ENCODE data around the gene PSORS1C2.
"Not testable (repeated sequence)": the region's sequence is repeated elsewhere in the genome, so short reads cannot be mapped to it uniquely, and the experiment has no call there.

The PSORS1C2 gene
- total RNA-seq: 0 reads per million in 4 donors

GRCh38 chr6:31138982-31139381 is at the start of gene PSORS1C2:
PSORS1C2 (minus strand) TSS chr6:31139066; CDS start chr6:31139026, 40 bp downstream.
- DNase-seq: no peak

- no peak for DNase-seq
These were observed 48.9 kb upstream of the PSORS1C2 start for GRCh38 chr6:31187780-31188194.

- no peak for DNase-seq
These were observed 47.3 kb upstream of the PSORS1C2 start for GRCh38 chr6:31186052-31186734.

GRCh38 chr6:31185695-31186051 is 46.8 kb upstream of the PSORS1C2 start:
- peak in 1 of 5 donors; percentile 31 for DNase-seq

- DNase-seq: not testable (repeated sequence)
These were observed 45.0 kb upstream of the PSORS1C2 start for GRCh38 chr6:31183859-31184258.

GRCh38 chr6:31183287-31183686 is 44.4 kb upstream of the PSORS1C2 start:
- not testable (repeated sequence) for DNase-seq

GRCh38 chr6:31180500-31180899 is 41.6 kb upstream of the PSORS1C2 start:
- peak; percentile 46 to 77 (median 60) for DNase-seq

GRCh38 chr6:31179896-31180295 is 41.0 kb upstream of the PSORS1C2 start:
- no peak for DNase-seq

GRCh38 chr6:31179042-31179386 is 40.1 kb upstream of the PSORS1C2 start:
- DNase-seq: no peak

- DNase-seq: peak in 1 of 5 donors; percentile 65
These were observed 39.5 kb upstream of the PSORS1C2 start for GRCh38 chr6:31178143-31179041.

GRCh38 chr6:31175971-31176370 is 37.1 kb upstream of the PSORS1C2 start:
- DNase-seq: no peak

GRCh38 chr6:31174378-31174777 is 35.5 kb upstream of the PSORS1C2 start:
- DNase-seq: no peak

- no peak for DNase-seq
These were observed 34.5 kb upstream of the PSORS1C2 start for GRCh38 chr6:31173406-31173805.

- DNase-seq: no peak
These were observed 34.1 kb upstream of the PSORS1C2 start for GRCh38 chr6:31172973-31173384.

GRCh38 chr6:31171931-31172905 is 33.4 kb upstream of the PSORS1C2 start:
- no peak for DNase-seq

- DNase-seq: no peak
These were observed 32.3 kb upstream of the PSORS1C2 start for GRCh38 chr6:31170987-31171671.

GRCh38 chr6:31170600-31170881 is 31.7 kb upstream of the PSORS1C2 start, which contains the start of gene POU5F1:
POU5F1 (minus strand) TSS chr6:31170682; CDS start chr6:31170620, 62 bp downstream.
- no peak for DNase-seq

GRCh38 chr6:31169858-31170599 is 31.2 kb upstream of the PSORS1C2 start:
- not testable (repeated sequence) for DNase-seq

GRCh38 chr6:31169123-31169857 is 30.4 kb upstream of the PSORS1C2 start:
- DNase-seq: no peak

GRCh38 chr6:31168606-31169005 is 29.7 kb upstream of the PSORS1C2 start:
- no peak for DNase-seq

- no peak for DNase-seq
These were observed 27.1 kb upstream of the PSORS1C2 start for GRCh38 chr6:31165986-31166385.
